Mesenchymal stem cell (in vitro differentiated cells and primary cell): ENCODE results near the gene NECAP2.
"Not testable (repeated sequence)": the region's sequence is repeated elsewhere in the genome, so short reads cannot be mapped to it uniquely, and the experiment has no call there.

Experiments used
- DNase-seq: peaks from one replicate; pipeline ENCODE4 v3.0.0-alpha.2; 2013
- H2AFZ ChIP-seq: one replicate; pipeline ENCODE4 v1.6.1; 2013; ENCODE audit warnings: low read depth, mild to moderate bottlenecking, control low read depth, inconsistent platforms, low read length, moderate library complexity
- H2AK5ac ChIP-seq: 2 replicates; pipeline ENCODE4 v1.6.1; 2013; ENCODE audit warnings: low read length, moderate library complexity, mild to moderate bottlenecking, inconsistent platforms; ENCODE audit not compliant: severe bottlenecking
- H2BK120ac ChIP-seq: one replicate; pipeline ENCODE4 v1.6.1; 2013; ENCODE audit warnings: low read depth, mild to moderate bottlenecking, inconsistent platforms, low read length, moderate library complexity
- H2BK12ac ChIP-seq, 2 experiments: one replicate each; pipeline ENCODE4 v1.6.1; 2013; ENCODE audit warnings: inconsistent platforms in 2 of 2, low read length in 2 of 2, mild to moderate bottlenecking in 2 of 2, moderate library complexity in 2 of 2, control low read depth in 1 of 2
- H2BK15ac ChIP-seq: one replicate; pipeline ENCODE4 v1.6.1; 2013; ENCODE audit warnings: mild to moderate bottlenecking, low read depth, inconsistent platforms; ENCODE audit not compliant: poor library complexity, severe bottlenecking
- H2BK5ac ChIP-seq: 2 replicates; pipeline ENCODE4 v1.6.1; 2013; ENCODE audit warnings: low read depth, mild to moderate bottlenecking, low read length, control low read depth, inconsistent platforms; ENCODE audit not compliant: poor library complexity, severe bottlenecking
- H3K14ac ChIP-seq, 2 experiments: one replicate each; pipeline ENCODE4 v1.6.1; 2013; ENCODE audit warnings: inconsistent platforms in 2 of 2, low read length in 2 of 2, control low read depth in 1 of 2, mild to moderate bottlenecking in 1 of 2, moderate library complexity in 1 of 2
- H3K18ac ChIP-seq, 2 experiments: one replicate each; pipeline ENCODE4 v1.6.1; 2013; ENCODE audit warnings: inconsistent platforms in 2 of 2, low read length in 2 of 2, control low read depth in 1 of 2, low read depth in 1 of 2, mild to moderate bottlenecking in 1 of 2
- H3K23ac ChIP-seq, 2 experiments: one replicate each; pipeline ENCODE4 v1.6.1; 2013; ENCODE audit warnings: inconsistent platforms in 2 of 2, low read length in 2 of 2, mild to moderate bottlenecking in 2 of 2, moderate library complexity in 2 of 2, control low read depth in 1 of 2
- H3K27ac ChIP-seq: 2 replicates; pipeline ENCODE4 v1.5.1; 2013; ENCODE audit warnings: mild to moderate bottlenecking, moderate library complexity, low read length, control low read depth, inconsistent platforms; ENCODE audit not compliant: poor library complexity, severe bottlenecking
- H3K27me3 ChIP-seq, 2 experiments: 2 replicates each; pipeline versions ENCODE4 v1.6.1 to v1.7.0; 2013; ENCODE audit warnings: low read length in 2 of 2, mild to moderate bottlenecking in 2 of 2, moderate library complexity in 2 of 2, control low read depth in 1 of 2, inconsistent platforms in 1 of 2; ENCODE audit not compliant: control insufficient read depth in 1 of 2, insufficient read depth in 1 of 2
- H3K36me3 ChIP-seq, 2 experiments: 2 replicates each; pipeline versions ENCODE4 v1.6.1 to v1.7.0; 2013; ENCODE audit warnings: low read length in 2 of 2, control low read depth in 1 of 2, inconsistent platforms in 1 of 2, low read depth in 1 of 2, mild to moderate bottlenecking in 1 of 2; ENCODE audit not compliant: insufficient read depth in 2 of 2, control insufficient read depth in 1 of 2
- H3K4ac ChIP-seq, 2 experiments: one replicate each; pipeline ENCODE4 v1.6.1; 2013; ENCODE audit warnings: inconsistent platforms in 2 of 2, low read length in 2 of 2, mild to moderate bottlenecking in 2 of 2, moderate library complexity in 2 of 2, control low read depth in 1 of 2, low read depth in 1 of 2
- H3K4me1 ChIP-seq: 2 replicates; pipeline ENCODE4 v1.6.1; 2013; ENCODE audit warnings: low read depth, low read length, control low read depth; ENCODE audit not compliant: control insufficient read depth, insufficient read depth
- H3K4me2 ChIP-seq: 2 replicates; pipeline ENCODE4 v1.6.1; 2013; ENCODE audit warnings: low read length, mild to moderate bottlenecking, inconsistent platforms; ENCODE audit not compliant: poor library complexity, severe bottlenecking
- H3K4me3 ChIP-seq, 2 experiments: 2 replicates each; pipeline versions ENCODE4 v1.5.1 to v1.7.0; 2013; ENCODE audit warnings: low read length in 2 of 2, mild to moderate bottlenecking in 2 of 2, control low read depth in 1 of 2, low read depth in 1 of 2; ENCODE audit not compliant: insufficient read depth in 1 of 2
- H3K79me1 ChIP-seq: replicated peaks from 2 replicates; pipeline ENCODE4 v1.6.1; 2013; ENCODE audit warnings: mild to moderate bottlenecking, control low read depth, low read length, inconsistent platforms; ENCODE audit not compliant: poor library complexity, severe bottlenecking
- H3K9ac ChIP-seq: 2 replicates; pipeline ENCODE4 v1.7.0; 2013; ENCODE audit warnings: mild to moderate bottlenecking, low read length, moderate library complexity
- H3K9me3 ChIP-seq: 2 replicates; pipeline ENCODE4 v1.7.0; 2013; ENCODE audit warnings: mild to moderate bottlenecking, low read length; ENCODE audit not compliant: control insufficient read depth
- H4K8ac ChIP-seq: one replicate; pipeline ENCODE4 v1.6.1; 2013; ENCODE audit warnings: inconsistent platforms, mild to moderate bottlenecking, low read length, moderate library complexity
- H4K91ac ChIP-seq: one replicate; pipeline ENCODE4 v1.6.1; 2013; ENCODE audit warnings: mild to moderate bottlenecking, low read length, inconsistent platforms
- WGBS: methylation state at CpG from one replicate; pipeline ENCODE4 v1.1.7; 2013; ENCODE audit warnings: mixed read lengths; 5-methylcytosine and 5-hydroxymethylcytosine counted together

NECAP2 gene

GRCh38 chr1:16487011-16487410 is 46.5 kb downstream of the NECAP2 start:
- H3K27ac ChIP-seq, H3K18ac ChIP-seq, H2BK120ac ChIP-seq, H2BK15ac ChIP-seq, H3K14ac ChIP-seq, DNase-seq, H2AK5ac ChIP-seq, H4K91ac ChIP-seq, H3K4me3 ChIP-seq, H2BK5ac ChIP-seq, H2AFZ ChIP-seq, H3K9ac ChIP-seq, H3K4me1 ChIP-seq, H2BK12ac ChIP-seq, H3K9me3 ChIP-seq, H3K23ac ChIP-seq, H3K27me3 ChIP-seq, H4K8ac ChIP-seq, H3K4ac ChIP-seq, H3K4me2 ChIP-seq: not testable (repeated sequence)
- Histone ChIP-seq H3K36me3 (peaks cover 35 to 80% of the 10 kb centered on the region in 2 experiments), H3K79me1 (peaks cover 22% of the 10 kb centered on the region)

- not testable (repeated sequence) for H2AK5ac ChIP-seq
Measured at GRCh38 chr1:16489195-16489880, 48.8 kb downstream of the NECAP2 start.

GRCh38 chr1:16491056-16491675 is 50.6 kb downstream of the NECAP2 start:
- no peak overlapping the region for H3K23ac ChIP-seq
- H2AK5ac ChIP-seq: no peak overlapping the region
- H3K18ac ChIP-seq: no peak overlapping the region
- no peak overlapping the region for H2BK12ac ChIP-seq
- no peak overlapping the region for H2BK120ac ChIP-seq
- no peaks in the 10 kb centered on the region for H3K9me3 ChIP-seq
- no peak overlapping the region for H3K9ac ChIP-seq
- no peak for DNase-seq
- no peak overlapping the region for H3K14ac ChIP-seq
- H2AFZ ChIP-seq: no peak overlapping the region
- no peaks in the 10 kb centered on the region for H3K27me3 ChIP-seq
- H3K79me1 ChIP-seq: peaks cover 22% of the 10 kb centered on the region
- H3K4me3 ChIP-seq: no peak overlapping the region
- no peak overlapping the region for H4K8ac ChIP-seq
- H3K4me1 ChIP-seq: peaks cover 4% of the 10 kb centered on the region
- H2BK5ac ChIP-seq: no peak overlapping the region
- no peak overlapping the region for H3K27ac ChIP-seq
- H3K4ac ChIP-seq: no peak overlapping the region
- H3K36me3 ChIP-seq: peaks cover 12 to 43% of the 10 kb centered on the region in 2 experiments
- 81% methylated on average over 9 of the region's 9 CpGs for WGBS
- no peak overlapping the region for H3K4me2 ChIP-seq
- H2BK15ac ChIP-seq: no peak overlapping the region
- peak overlapping the region; percentile 29 for H4K91ac ChIP-seq

More at GRCh38 chr1:16489195-16489880, 48.8 kb downstream of the NECAP2 start:
- not testable (repeated sequence) for H2BK12ac ChIP-seq, H4K8ac ChIP-seq, H3K27me3 ChIP-seq, H4K91ac ChIP-seq, H3K4ac ChIP-seq, H2BK5ac ChIP-seq, H3K14ac ChIP-seq, H2AFZ ChIP-seq, H2BK120ac ChIP-seq, H3K27ac ChIP-seq, H3K9me3 ChIP-seq, DNase-seq, H3K18ac ChIP-seq, H3K4me3 ChIP-seq, H3K4me1 ChIP-seq, H3K9ac ChIP-seq, H3K4me2 ChIP-seq, H2BK15ac ChIP-seq, H3K23ac ChIP-seq
- Histone ChIP-seq H3K79me1 (peaks cover 25% of the 10 kb centered on the region), H3K36me3 (peaks cover 28 to 60% of the 10 kb centered on the region in 2 experiments)
- WGBS: 99% methylated on average over 8 of the region's 9 CpGs

- not testable (repeated sequence) for H3K4me2 ChIP-seq, H3K14ac ChIP-seq, H3K9ac ChIP-seq, H3K4me1 ChIP-seq, H2BK120ac ChIP-seq, H2BK15ac ChIP-seq, H3K18ac ChIP-seq, H2AFZ ChIP-seq, H2BK5ac ChIP-seq, H3K4me3 ChIP-seq, H3K9me3 ChIP-seq, H3K27ac ChIP-seq, H3K27me3 ChIP-seq, H2AK5ac ChIP-seq, H4K91ac ChIP-seq, H4K8ac ChIP-seq, H3K4ac ChIP-seq, H2BK12ac ChIP-seq, H3K23ac ChIP-seq, DNase-seq
- peaks cover 23% of the 10 kb centered on the region for H3K79me1 ChIP-seq
- H3K36me3 ChIP-seq: peaks cover 7 to 35% of the 10 kb centered on the region in 2 experiments
- WGBS: 93% methylated on average over 5 of the region's 7 CpGs
Measured at GRCh38 chr1:16492937-16493336, 52.4 kb downstream of the NECAP2 start.
